ENCODE measurements around the gene SCAMP4. TPM values are rescaled to one million over a fixed set of nuclear protein-coding genes. Genes with fewer than 3 reads are reported as not detected.

The SCAMP4 gene
- total RNA-seq, 1 donor from 2014 or later: 76.9 TPM

DNA sequence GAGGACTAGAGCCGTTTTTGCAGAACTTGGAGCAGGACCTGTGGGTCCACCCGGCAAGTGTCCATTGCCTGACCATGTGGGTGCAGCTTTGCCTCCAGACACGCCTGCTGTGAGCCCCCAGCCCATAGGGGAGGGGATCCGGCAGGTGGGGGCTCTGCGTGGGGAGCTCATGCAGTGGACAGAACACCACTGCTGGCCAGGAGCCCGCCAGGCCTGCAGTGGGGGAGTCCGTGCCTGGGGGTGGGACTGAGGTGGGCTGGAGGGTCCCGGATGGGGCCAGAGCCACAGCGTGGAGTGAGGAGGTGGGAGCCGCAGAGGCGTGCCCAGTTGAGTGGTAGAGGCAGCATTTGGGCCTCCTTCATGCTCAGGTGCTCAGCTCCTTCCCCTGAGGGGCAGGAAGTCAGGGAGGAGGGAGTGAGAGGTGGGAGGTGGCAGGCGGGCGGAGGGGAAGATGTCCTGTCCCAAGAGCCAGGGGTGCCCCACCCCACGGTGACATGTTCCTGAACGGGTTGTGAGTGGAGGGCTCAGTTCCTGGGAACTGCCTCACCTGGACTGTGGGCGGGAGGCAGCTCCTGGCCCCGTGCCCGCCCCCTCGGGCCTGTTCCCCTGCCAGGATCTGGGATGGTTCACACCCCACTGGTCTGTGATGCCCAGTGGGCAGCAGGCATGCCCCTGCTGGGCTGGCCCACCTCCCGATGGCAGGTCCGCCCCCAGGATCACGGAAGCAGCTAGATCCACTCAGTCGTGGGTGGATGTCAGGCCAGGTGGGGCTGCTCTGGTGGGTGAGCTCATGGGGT lies 8.8 kb downstream of the SCAMP4 start:
- TF ChIP-seq, protein P1, sequence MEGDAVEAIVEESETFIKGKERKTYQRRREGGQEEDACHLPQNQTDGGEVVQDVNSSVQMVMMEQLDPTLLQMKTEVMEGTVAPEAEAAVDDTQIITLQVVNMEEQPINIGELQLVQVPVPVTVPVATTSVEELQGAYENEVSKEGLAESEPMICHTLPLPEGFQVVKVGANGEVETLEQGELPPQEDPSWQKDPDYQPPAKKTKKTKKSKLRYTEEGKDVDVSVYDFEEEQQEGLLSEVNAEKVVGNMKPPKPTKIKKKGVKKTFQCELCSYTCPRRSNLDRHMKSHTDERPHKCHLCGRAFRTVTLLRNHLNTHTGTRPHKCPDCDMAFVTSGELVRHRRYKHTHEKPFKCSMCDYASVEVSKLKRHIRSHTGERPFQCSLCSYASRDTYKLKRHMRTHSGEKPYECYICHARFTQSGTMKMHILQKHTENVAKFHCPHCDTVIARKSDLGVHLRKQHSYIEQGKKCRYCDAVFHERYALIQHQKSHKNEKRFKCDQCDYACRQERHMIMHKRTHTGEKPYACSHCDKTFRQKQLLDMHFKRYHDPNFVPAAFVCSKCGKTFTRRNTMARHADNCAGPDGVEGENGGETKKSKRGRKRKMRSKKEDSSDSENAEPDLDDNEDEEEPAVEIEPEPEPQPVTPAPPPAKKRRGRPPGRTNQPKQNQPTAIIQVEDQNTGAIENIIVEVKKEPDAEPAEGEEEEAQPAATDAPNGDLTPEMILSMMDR (conservative IDR thresholded peaks at IDR 0.05): no peak
- H3K9me3 Mint-ChIP-seq: no peaks in the 10 kb centered on the region
- no peak overlapping the region for H3K4me3 Mint-ChIP-seq
- H3K36me3 Mint-ChIP-seq: peaks cover 4% of the 10 kb centered on the region
- H3K27ac Mint-ChIP-seq: no peak overlapping the region
- H3K27me3 Mint-ChIP-seq: no peaks in the 10 kb centered on the region
- DNase-seq (ENCODE audit: extremely low spot score, unreplicated experiment): no peak
- peaks cover 4% of the 10 kb centered on the region for H3K4me1 Mint-ChIP-seq (ENCODE audit: unreplicated experiment)

DNA sequence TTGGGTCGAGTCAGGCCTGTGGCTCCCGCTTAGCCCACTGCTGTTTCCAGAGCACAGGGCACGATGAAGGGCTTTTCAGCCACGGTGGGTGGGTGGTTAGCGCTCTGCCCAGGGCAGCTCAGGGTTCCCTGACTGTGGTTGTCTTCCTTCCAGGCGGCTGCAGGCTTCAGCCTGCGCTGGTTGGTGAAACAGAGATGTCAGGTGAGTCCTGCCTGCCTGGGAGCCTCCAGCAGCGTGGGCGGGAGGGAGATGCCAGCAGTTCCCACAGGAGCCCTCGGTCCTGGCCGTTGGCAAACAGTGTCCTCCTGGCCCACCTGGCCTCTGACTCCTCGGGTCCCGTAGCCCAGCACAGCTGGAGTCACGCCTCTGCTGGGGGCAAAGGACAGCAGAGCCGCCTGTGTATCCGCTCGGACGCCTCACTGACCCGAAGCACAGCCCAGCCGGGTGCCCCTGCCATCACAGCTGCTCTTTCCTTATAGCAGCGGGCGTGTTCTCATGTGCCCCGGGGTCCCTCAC lies 9.7 kb downstream of the SCAMP4 start:
- Mint-ChIP-seq H3K36me3 (peaks cover 4% of the 10 kb centered on the region), H3K4me3 (no peak overlapping the region), H3K9me3 (no peaks in the 10 kb centered on the region), H3K27ac (no peak overlapping the region), H3K4me1 (ENCODE audit: unreplicated experiment) (peaks cover 4% of the 10 kb centered on the region), H3K27me3 (no peaks in the 10 kb centered on the region)
- TF ChIP-seq, protein P1 (conservative IDR thresholded peaks at IDR 0.05): no peak
- DNase-seq (ENCODE audit: extremely low spot score, unreplicated experiment): no peak

DNA sequence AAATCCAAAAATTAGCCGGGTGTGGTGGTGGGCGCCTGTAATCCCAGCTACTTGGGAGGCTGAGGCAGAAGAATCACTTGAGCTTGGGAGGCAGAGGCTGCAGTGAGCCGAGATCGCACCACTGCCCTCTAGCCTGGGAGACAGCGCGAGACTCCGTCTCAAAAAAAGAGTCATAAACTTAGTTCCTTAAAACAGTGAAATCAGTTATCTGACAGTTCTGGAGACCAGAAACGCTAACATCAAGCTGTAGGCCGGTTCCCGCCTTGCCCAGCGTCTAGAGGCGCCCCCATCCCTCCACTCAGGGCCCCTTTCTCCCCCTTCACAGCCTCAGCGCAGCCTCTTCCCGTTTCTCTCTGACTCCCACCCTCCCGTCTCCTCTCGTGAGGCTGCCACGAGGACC lies 11.9 kb downstream of the SCAMP4 start:
- TF ChIP-seq, protein P1 (conservative IDR thresholded peaks at IDR 0.05): no peak
- H3K27me3 Mint-ChIP-seq: no peaks in the 10 kb centered on the region
- H3K27ac Mint-ChIP-seq: peak overlapping the region; percentile 56
- no peak overlapping the region for H3K4me3 Mint-ChIP-seq
- no peaks in the 10 kb centered on the region for H3K4me1 Mint-ChIP-seq (ENCODE audit: unreplicated experiment)
- H3K9me3 Mint-ChIP-seq: no peaks in the 10 kb centered on the region
- no peaks in the 10 kb centered on the region for H3K36me3 Mint-ChIP-seq
- DNase-seq (ENCODE audit: extremely low spot score, unreplicated experiment): no peak

DNA sequence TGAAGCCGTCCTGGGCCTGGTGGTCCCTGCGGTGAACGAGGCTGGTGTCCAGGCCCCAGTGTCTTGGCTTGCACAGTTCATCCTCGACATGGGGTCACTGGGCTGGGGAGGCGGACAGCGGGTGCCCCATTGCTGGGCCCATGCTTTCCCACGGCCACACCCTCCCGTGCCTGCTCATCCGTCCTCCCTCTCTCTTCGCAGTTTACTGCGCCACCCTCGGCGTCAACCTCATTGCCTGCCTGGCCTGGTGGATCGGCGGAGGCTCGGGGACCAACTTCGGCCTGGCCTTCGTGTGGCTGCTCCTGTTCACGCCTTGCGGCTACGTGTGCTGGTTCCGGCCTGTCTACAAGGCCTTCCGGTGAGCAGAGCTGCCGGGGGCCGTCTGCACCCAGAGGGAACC lies 12.7 kb downstream of the SCAMP4 start:
- H3K27me3 Mint-ChIP-seq: no peaks in the 10 kb centered on the region
- DNase-seq (ENCODE audit: extremely low spot score, unreplicated experiment): no peak
- no peak overlapping the region for H3K4me3 Mint-ChIP-seq
- no peak overlapping the region for H3K27ac Mint-ChIP-seq
- TF ChIP-seq, protein P1 (conservative IDR thresholded peaks at IDR 0.05): no peak
- H3K4me1 Mint-ChIP-seq (ENCODE audit: unreplicated experiment): no peaks in the 10 kb centered on the region
- H3K9me3 Mint-ChIP-seq: no peaks in the 10 kb centered on the region
- no peaks in the 10 kb centered on the region for H3K36me3 Mint-ChIP-seq

DNA sequence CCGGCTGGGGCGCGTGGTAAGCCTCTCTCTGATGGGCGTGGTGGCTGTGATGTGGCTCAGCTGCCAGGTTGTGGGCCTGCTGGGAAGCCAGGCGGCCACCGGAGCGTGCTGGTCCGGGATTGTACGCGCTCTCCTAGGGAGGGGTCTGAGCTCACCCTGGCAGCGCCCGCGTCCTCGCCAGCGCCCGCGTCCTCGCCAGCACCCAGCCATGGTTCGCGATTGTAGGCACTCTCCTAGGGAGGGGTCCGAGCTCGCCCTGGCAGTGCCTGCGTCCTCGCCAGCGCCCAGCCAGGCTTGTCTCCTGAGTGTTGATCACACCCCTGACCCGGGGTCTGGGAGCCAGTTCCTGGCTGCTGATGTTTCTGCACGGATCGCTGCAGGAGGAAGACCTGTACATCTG lies 13.8 kb downstream of the SCAMP4 start:
- Mint-ChIP-seq H3K4me3 (no peak overlapping the region), H3K27ac (no peak overlapping the region), H3K4me1 (ENCODE audit: unreplicated experiment) (no peaks in the 10 kb centered on the region), H3K36me3 (no peaks in the 10 kb centered on the region), H3K27me3 (no peaks in the 10 kb centered on the region), H3K9me3 (no peaks in the 10 kb centered on the region)
- TF ChIP-seq, protein P1 (conservative IDR thresholded peaks at IDR 0.05): no peak
- no peak for DNase-seq (ENCODE audit: extremely low spot score, unreplicated experiment)

Measured in type B pancreatic cell (in vitro differentiated cells).